MM.1S (cell line): ENCODE measurements around the gene VAX1.

Experiments
- DNase-seq: peaks from one replicate; pipeline ENCODE4 v3.0.0-alpha.2; 2015
- H2AFZ ChIP-seq: fragments of 300-600 bp; sonication (generic); 2 replicates; pipeline ENCODE4 v1.6.0; 2016; ENCODE audit warnings: antibody characterized with exemption, low read length
- H3F3A ChIP-seq: fragments of 300-600 bp; sonication (generic); 2 replicates; pipeline ENCODE4 v1.6.1; 2016; ENCODE audit warnings: mild to moderate bottlenecking, antibody characterized with exemption, low read length, moderate library complexity, mixed read lengths; ENCODE audit not compliant: insufficient read depth
- H3K27ac ChIP-seq: fragments of 300-600 bp; sonication (generic); 2 replicates; pipeline ENCODE4 v1.5.1; 2016; ENCODE audit warnings: mild to moderate bottlenecking, low read length
- H3K27me3 ChIP-seq: fragments of 300-600 bp; sonication (generic); replicated peaks from 2 replicates; pipeline ENCODE4 v1.6.0; 2016; ENCODE audit warnings: low read length; ENCODE audit not compliant: insufficient read depth
- H3K36me3 ChIP-seq: fragments of 300-600 bp; sonication (generic); replicated peaks from 2 replicates; pipeline ENCODE4 v1.6.1; 2016; ENCODE audit warnings: mild to moderate bottlenecking, low read length, mixed read lengths; ENCODE audit not compliant: insufficient read depth
- H3K4me1 ChIP-seq: fragments of 300-600 bp; sonication (generic); 2 replicates; pipeline ENCODE4 v1.6.1; 2016; ENCODE audit warnings: low read length, mixed read lengths
- H3K4me2 ChIP-seq: fragments of 300-600 bp; sonication (generic); 2 replicates; pipeline ENCODE4 v1.6.0; 2016; ENCODE audit warnings: low read depth, low read length
- H3K4me3 ChIP-seq: fragments of 300-600 bp; sonication (generic); 2 replicates; pipeline ENCODE4 v1.5.1; 2016; ENCODE audit warnings: low read length, mixed read lengths
- H3K79me2 ChIP-seq: fragments of 300-600 bp; sonication (generic); 2 replicates; pipeline ENCODE4 v1.6.1; 2016; ENCODE audit warnings: mixed run types, low read length, mixed read lengths
- H3K9ac ChIP-seq: fragments of 300-600 bp; sonication (generic); 2 replicates; pipeline ENCODE4 v1.6.1; 2016; ENCODE audit warnings: low read length, mixed read lengths
- H3K9me2 ChIP-seq: fragments of 300-600 bp; sonication (generic); replicated peaks from 2 replicates; pipeline ENCODE4 v1.6.1; 2016; ENCODE audit warnings: mild to moderate bottlenecking, low read length, mixed read lengths; ENCODE audit not compliant: insufficient read depth
- H3K9me3 ChIP-seq: fragments of 300-600 bp; sonication (generic); replicated peaks from 2 replicates; pipeline ENCODE4 v1.6.1; 2016; ENCODE audit warnings: mild to moderate bottlenecking, low read length, mixed read lengths; ENCODE audit not compliant: insufficient read depth
- H4K20me1 ChIP-seq: fragments of 300-600 bp; sonication (generic); 2 replicates; pipeline ENCODE4 v1.6.1; 2016; ENCODE audit warnings: mild to moderate bottlenecking, low read length, moderate library complexity, mixed read lengths; ENCODE audit not compliant: insufficient read depth
- EZH2 ChIP-seq: fragments of 300-600 bp; sonication (generic); optimal IDR thresholded peaks from 2 replicates; pipeline ENCODE3; 2017; ENCODE audit warnings: low read depth, mild to moderate bottlenecking, antibody characterized with exemption, low read length, mixed read lengths
- EZH2phosphoT487 ChIP-seq: fragments of 300-600 bp; sonication (generic); IDR thresholded peaks from 2 replicates; pipeline ENCODE4 v1.6.1; 2018; ENCODE audit warnings: antibody characterized with exemption, low read length
- TF ChIP-seq, protein P1 (sequence below): fragments of 300-600 bp; sonication (generic); IDR thresholded peaks from 2 replicates; pipeline ENCODE4 v1.5.1; 2016; ENCODE audit warnings: antibody characterized with exemption, low read length, mixed read lengths

VAX1 gene

GRCh38 chr10:117165538-117166417, 27.7 kb upstream of the VAX1 start:
- Histone ChIP-seq H4K20me1 (no peaks in the 10 kb centered on the region), H3K4me1 (no peaks in the 10 kb centered on the region), H3K36me3 (no peaks in the 10 kb centered on the region), H2AFZ (no peak overlapping the region), H3K27me3 (peaks cover 65% of the 10 kb centered on the region), H3K27ac (no peak overlapping the region), H3F3A (no peaks in the 10 kb centered on the region), H3K79me2 (no peaks in the 10 kb centered on the region), H3K4me3 (no peak overlapping the region), H3K9ac (no peak overlapping the region), H3K4me2 (no peak overlapping the region), H3K9me3 (no peaks in the 10 kb centered on the region), H3K9me2 (no peaks in the 10 kb centered on the region)
- no peak for TF ChIP-seq EZH2phosphoT487
- TF ChIP-seq, protein P1, sequence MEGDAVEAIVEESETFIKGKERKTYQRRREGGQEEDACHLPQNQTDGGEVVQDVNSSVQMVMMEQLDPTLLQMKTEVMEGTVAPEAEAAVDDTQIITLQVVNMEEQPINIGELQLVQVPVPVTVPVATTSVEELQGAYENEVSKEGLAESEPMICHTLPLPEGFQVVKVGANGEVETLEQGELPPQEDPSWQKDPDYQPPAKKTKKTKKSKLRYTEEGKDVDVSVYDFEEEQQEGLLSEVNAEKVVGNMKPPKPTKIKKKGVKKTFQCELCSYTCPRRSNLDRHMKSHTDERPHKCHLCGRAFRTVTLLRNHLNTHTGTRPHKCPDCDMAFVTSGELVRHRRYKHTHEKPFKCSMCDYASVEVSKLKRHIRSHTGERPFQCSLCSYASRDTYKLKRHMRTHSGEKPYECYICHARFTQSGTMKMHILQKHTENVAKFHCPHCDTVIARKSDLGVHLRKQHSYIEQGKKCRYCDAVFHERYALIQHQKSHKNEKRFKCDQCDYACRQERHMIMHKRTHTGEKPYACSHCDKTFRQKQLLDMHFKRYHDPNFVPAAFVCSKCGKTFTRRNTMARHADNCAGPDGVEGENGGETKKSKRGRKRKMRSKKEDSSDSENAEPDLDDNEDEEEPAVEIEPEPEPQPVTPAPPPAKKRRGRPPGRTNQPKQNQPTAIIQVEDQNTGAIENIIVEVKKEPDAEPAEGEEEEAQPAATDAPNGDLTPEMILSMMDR: peak; percentile 16
- no peak for TF ChIP-seq EZH2
- DNase-seq: no peak

DNA sequence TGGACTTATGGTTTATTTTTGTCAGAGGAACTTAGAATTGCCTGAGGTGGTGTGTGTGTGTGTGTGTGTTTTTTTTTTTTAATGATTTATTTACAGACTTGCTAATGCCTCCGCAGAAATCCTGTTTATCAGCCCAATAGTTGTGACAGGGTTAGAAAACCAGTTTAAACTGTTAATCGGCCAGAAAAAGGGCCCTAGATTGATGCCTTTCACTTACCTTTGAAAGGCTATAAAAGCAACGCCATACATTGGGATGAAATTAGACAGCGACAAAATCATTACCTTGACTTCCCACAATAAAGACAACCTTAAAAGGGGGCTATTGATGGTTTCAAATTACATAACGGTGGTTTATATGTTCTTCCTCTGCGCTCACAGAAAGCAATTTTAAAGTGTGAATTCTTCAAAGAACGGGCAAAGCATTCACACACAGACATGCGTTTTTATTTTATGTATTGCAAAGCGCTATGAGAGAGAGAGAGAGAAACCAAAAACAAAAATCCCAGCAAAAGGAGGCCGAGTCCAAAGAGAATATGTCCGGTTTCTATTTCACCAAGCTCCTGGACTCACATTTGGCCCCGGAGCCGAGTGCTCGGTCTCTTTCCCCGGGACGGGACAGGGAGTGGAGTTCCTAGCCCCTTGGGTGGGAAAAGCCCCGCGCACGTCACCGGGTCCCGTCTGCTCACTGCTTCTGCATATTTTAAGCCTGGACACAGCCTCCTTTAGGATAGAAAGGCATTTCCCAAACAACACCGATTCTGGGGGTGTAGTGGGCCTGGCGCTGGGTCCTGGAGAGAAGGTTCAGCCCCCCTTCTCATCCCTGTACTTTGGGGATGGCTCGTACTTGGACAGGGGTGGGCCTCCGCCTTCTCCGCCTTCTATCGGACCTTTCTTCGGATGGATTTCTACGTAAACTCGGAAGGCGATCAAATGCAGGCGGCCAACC, 26.8 kb upstream of the VAX1 start:
- no peak overlapping the region for H3K27ac ChIP-seq
- no peak for DNase-seq
- peaks cover 65% of the 10 kb centered on the region for H3K27me3 ChIP-seq
- H3K4me2 ChIP-seq: no peak overlapping the region
- TF ChIP-seq EZH2 (no peak), EZH2phosphoT487 (no peak)
- TF ChIP-seq, protein P1: no peak
- no peaks in the 10 kb centered on the region for H3K9me2 ChIP-seq
- H3K9ac ChIP-seq: no peak overlapping the region
- H2AFZ ChIP-seq: no peak overlapping the region
- no peaks in the 10 kb centered on the region for H3K36me3 ChIP-seq
- H3K4me3 ChIP-seq: no peak overlapping the region
- no peaks in the 10 kb centered on the region for H3K4me1 ChIP-seq
- no peaks in the 10 kb centered on the region for H4K20me1 ChIP-seq
- H3K79me2 ChIP-seq: no peaks in the 10 kb centered on the region
- no peaks in the 10 kb centered on the region for H3F3A ChIP-seq
- H3K9me3 ChIP-seq: no peaks in the 10 kb centered on the region

- H3K36me3 ChIP-seq: no peaks in the 10 kb centered on the region
- H3K4me1 ChIP-seq: no peaks in the 10 kb centered on the region
- H3K4me2 ChIP-seq: no peak overlapping the region; the same call in 1 of the 2 replicates
- no peaks in the 10 kb centered on the region for H4K20me1 ChIP-seq
- TF ChIP-seq EZH2 (no peak), EZH2phosphoT487 (no peak)
- TF ChIP-seq, protein P1: no peak
- no peak overlapping the region for H3K9ac ChIP-seq
- H3K9me3 ChIP-seq: no peaks in the 10 kb centered on the region
- no peaks in the 10 kb centered on the region for H3F3A ChIP-seq
- H3K9me2 ChIP-seq: no peaks in the 10 kb centered on the region
- H2AFZ ChIP-seq: no peak overlapping the region
- H3K27ac ChIP-seq: no peak overlapping the region
- no peak overlapping the region for H3K4me3 ChIP-seq
- H3K27me3 ChIP-seq: peaks cover 65% of the 10 kb centered on the region
- DNase-seq: no peak
- H3K79me2 ChIP-seq: no peaks in the 10 kb centered on the region
Measured at GRCh38 chr10:117163954-117164548, 26.0 kb upstream of the VAX1 start.
